HCT116 (cell line): Measurements from ENCODE around the gene PNLDC1. TPM values are rescaled to one million over a fixed set of nuclear protein-coding genes. Genes with fewer than 3 reads are reported as not detected.
"Not testable (repeated sequence)": the region's sequence is repeated elsewhere in the genome, so short reads cannot be mapped to it uniquely, and the experiment has no call there.

Experiments used
- ATAC-seq: fragments of 200-7000 bp; cut with Tn5 transposase; 2 replicates; pipeline ENCODE4 v1.9.1; 2020; ENCODE audit warnings: mild to moderate bottlenecking, moderate library complexity
- BruUV-seq: library from RNA; stranded (reverse); fragments of 400-500 nt; replicated peaks from 2 replicates; lab custom pipeline; 2021; lab: Mats Ljungman, UMichigan
- CTCF ChIA-PET: fragments of 300-600 bp; sonication (Branson Sonifier 250); formaldehyde crosslinking; loops from one replicate; lab custom pipeline; 2021; ENCODE audit warnings: antibody characterized with exemption; lab: Charles Lee
- POLR2A ChIA-PET: fragments of 300-600, 350-600 bp; sonication (Branson Sonifier 250); formaldehyde crosslinking; loops from one replicate; lab custom pipeline; 2021; ENCODE audit warnings: antibody characterized with exemption; lab: Charles Lee
- RAD21 ChIA-PET, 2 experiments: fragments of 300-600 bp; sonication (Branson Sonifier 250); formaldehyde crosslinking; loops; one replicate each; lab custom pipeline; 2023; ENCODE audit warnings: low total read pairs in 2 of 2; ENCODE audit not compliant: uncharacterized antibody in 2 of 2, unreplicated experiment in 2 of 2, low non-redundant PET in 1 of 2; lab: Charles Lee
- DNase-seq: peaks from one replicate; pipeline ENCODE4 v3.0.0-alpha.2; 2010; ENCODE audit warnings: low read depth, low spot score
- H2AFZ ChIP-seq: fragments of 200-600 bp; shearing (Covaris generic), sonication (generic); 2 replicates; pipeline ENCODE4 v1.6.1; 2017; ENCODE audit warnings: low read depth, mixed run types, mixed read lengths, antibody characterized with exemption, low read length; ENCODE audit not compliant: poor library complexity, severe bottlenecking
- H3K27ac ChIP-seq: 2 replicates; pipeline ENCODE4 v1.5.1; 2012; ENCODE audit warnings: low read depth, low read length
- H3K27me3 ChIP-seq: fragments of 200-600 bp; sonication (generic); 2 replicates; pipeline ENCODE4 v1.6.1; 2016; ENCODE audit warnings: mixed run types, low read length, mixed read lengths; ENCODE audit not compliant: insufficient read depth
- H3K36me3 ChIP-seq, 2 experiments: fragments of 200-500 bp in 1 of 2; fragments of 200-600 bp in 1 of 2; sonication (Bioruptor generic) in 1 of 2; sonication (generic) in 1 of 2; 2 replicates each; pipeline versions ENCODE4 v1.5.1 to v1.6.1; 2014 to 2016; ENCODE audit warnings: low read length in 2 of 2, inconsistent platforms in 1 of 2, mixed read lengths in 1 of 2, mixed run types in 1 of 2; ENCODE audit not compliant: insufficient read depth in 2 of 2, control insufficient read depth in 1 of 2
- H3K4me1 ChIP-seq, 2 experiments: fragments of 200-600 bp in 1 of 2; sonication (generic) in 1 of 2; 2 replicates each; pipeline versions ENCODE4 v1.5.1 to v1.6.1; 2012 to 2017; ENCODE audit warnings: low read length in 2 of 2, inconsistent platforms in 1 of 2, mild to moderate bottlenecking in 1 of 2, mixed read lengths in 1 of 2, mixed run types in 1 of 2, moderate library complexity in 1 of 2; ENCODE audit not compliant: insufficient read depth in 2 of 2, control insufficient read depth in 1 of 2
- H3K4me2 ChIP-seq: fragments of 200-600 bp; sonication (generic); 2 replicates; pipeline ENCODE4 v1.6.1; 2017; ENCODE audit warnings: mixed run types, low read length, mixed read lengths
- H3K4me3 ChIP-seq, 2 experiments: fragments of 200-600 bp in 1 of 2; sonication (generic) in 1 of 2; replicated peaks in 1 of 2; 2 replicates each; pipeline ENCODE4 v1.5.1; 2011 to 2016; ENCODE audit warnings: low read length in 2 of 2, control low read depth in 1 of 2, low read depth in 1 of 2, mild to moderate bottlenecking in 1 of 2, mixed read lengths in 1 of 2, mixed run types in 1 of 2
- H3K79me2 ChIP-seq: fragments of 200-600 bp; sonication (generic); 2 replicates; pipeline ENCODE4 v1.6.1; 2017; ENCODE audit warnings: mild to moderate bottlenecking, mixed run types, low read length, moderate library complexity, mixed read lengths; ENCODE audit not compliant: insufficient read depth
- H3K9ac ChIP-seq: fragments of 200-600 bp; sonication (generic); 2 replicates; pipeline ENCODE4 v1.6.1; 2016; ENCODE audit warnings: low read length, mixed read lengths
- H3K9me2 ChIP-seq: fragments of 200-600 bp; sonication (generic), shearing (Covaris generic); 2 replicates; pipeline ENCODE4 v1.6.1; 2017; ENCODE audit warnings: mixed run types, mild to moderate bottlenecking, moderate library complexity; ENCODE audit not compliant: insufficient read depth
- H3K9me3 ChIP-seq, 2 experiments: fragments of 200-500 bp in 1 of 2; fragments of 200-600 bp in 1 of 2; sonication (Bioruptor generic) in 1 of 2; sonication (generic) in 1 of 2; 2 replicates each; pipeline ENCODE4 v1.6.1; 2014 to 2017; ENCODE audit warnings: low read length in 2 of 2, mixed read lengths in 2 of 2, inconsistent platforms in 1 of 2, low read depth in 1 of 2, mild to moderate bottlenecking in 1 of 2, mixed run types in 1 of 2, moderate library complexity in 1 of 2; ENCODE audit not compliant: control insufficient read depth in 1 of 2, insufficient read depth in 1 of 2
- H4K20me1 ChIP-seq: fragments of 200-600 bp; sonication (generic), shearing (Covaris generic); 2 replicates; pipeline ENCODE4 v1.6.1; 2017; ENCODE audit warnings: mixed run types, mild to moderate bottlenecking, moderate library complexity; ENCODE audit not compliant: insufficient read depth
- ATF3 ChIP-seq: IDR thresholded peaks from 2 replicates; pipeline ENCODE4 v1.6.1; 2012
- EGR1 ChIP-seq: IDR thresholded peaks from 2 replicates; pipeline ENCODE4 v1.6.1; 2012; ENCODE audit warnings: low read depth
- ELF1 ChIP-seq: IDR thresholded peaks from 2 replicates; pipeline ENCODE4 v1.6.1; 2012; ENCODE audit warnings: low read depth, borderline replicate concordance
- FOSL1 ChIP-seq: IDR thresholded peaks from 2 replicates; pipeline ENCODE4 v1.6.1; 2012; ENCODE audit warnings: low read depth
- MAX ChIP-seq: IDR thresholded peaks from 2 replicates; pipeline ENCODE4 v1.6.1; 2012
- POLR2A ChIP-seq: IDR thresholded peaks from 2 replicates; pipeline ENCODE4 v1.7.0; 2011; ENCODE audit warnings: borderline replicate concordance; ENCODE audit not compliant: insufficient read depth, insufficient read length; ENCODE audit errors: extremely low read depth
- POLR2AphosphoS5 ChIP-seq: IDR thresholded peaks from 2 replicates; pipeline ENCODE4 v1.6.1; 2011; ENCODE audit warnings: mild to moderate bottlenecking, low read depth, low read length, moderate library complexity
- RAD21 ChIP-seq: IDR thresholded peaks from 2 replicates; pipeline ENCODE4 v1.6.1; 2012; ENCODE audit warnings: low read depth, mild to moderate bottlenecking
- REST ChIP-seq: IDR thresholded peaks from 2 replicates; pipeline ENCODE4 v1.6.1; 2012; ENCODE audit warnings: low read depth
- SIN3A ChIP-seq: IDR thresholded peaks from 2 replicates; pipeline ENCODE4 v1.6.1; 2012; ENCODE audit warnings: low read depth
- TCF7L2 ChIP-seq: IDR thresholded peaks from 2 replicates; pipeline ENCODE4 v1.7.0; 2011; ENCODE audit warnings: borderline replicate concordance, inconsistent platforms; ENCODE audit not compliant: insufficient read depth, insufficient read length; ENCODE audit errors: extremely low read depth
- ZBTB33 ChIP-seq: IDR thresholded peaks from 2 replicates; pipeline ENCODE4 v1.6.1; 2011; ENCODE audit warnings: mild to moderate bottlenecking, low read length, moderate library complexity; ENCODE audit not compliant: insufficient replicate concordance; ENCODE audit errors: extremely low read depth
- ZFX ChIP-seq: fragments of 450-650 bp; IDR thresholded peaks from 2 replicates; pipeline ENCODE4 v1.6.1; 2017
- ZNF274 ChIP-seq: fragments of 200-500 bp; sonication (Bioruptor generic); IDR thresholded peaks from 2 replicates; pipeline ENCODE4 v1.6.1; 2014; ENCODE audit warnings: mild to moderate bottlenecking, low read depth, low read length, inconsistent platforms
- intact Hi-C: fragments of 100-400 bp; cut with micrococcal nuclease; formaldehyde crosslinking; loops from 2 replicates; pipeline ENCODE4 v1.10.0; 2022
- total RNA-seq: library from RNA; stranded (reverse); gene quantifications from one replicate; pipeline ENCODE4 v1.2.1, GENCODE V29; 2021; ENCODE audit not compliant: unreplicated experiment

The PNLDC1 gene
- total RNA-seq, 1 experiment from 2014 or later = 0.37 TPM

- RAD21 ChIA-PET, H3K9me3 ChIP-seq, H3K27me3 ChIP-seq, CTCF ChIA-PET, H3K4me3 ChIP-seq, POLR2A ChIA-PET, H3K4me2 ChIP-seq, H2AFZ ChIP-seq, H3K36me3 ChIP-seq, ATAC-seq, H3K4me1 ChIP-seq, H3K79me2 ChIP-seq, DNase-seq, H3K9me2 ChIP-seq, H3K9ac ChIP-seq, BruUV-seq, H3K27ac ChIP-seq, H4K20me1 ChIP-seq, intact Hi-C loops: not testable (repeated sequence)
These were observed 24.6 kb downstream of the PNLDC1 start for GRCh38 chr6:159824690-159825089.

GRCh38 chr6:159826004-159826403 lies 25.9 kb downstream of the PNLDC1 start:
- no peaks in the 10 kb centered on the region for H3K9me3 ChIP-seq
- no peak overlapping the region for H3K4me3 ChIP-seq
- H3K36me3 ChIP-seq = no peaks in the 10 kb centered on the region
- H3K9me2 ChIP-seq = no peaks in the 10 kb centered on the region
- no peak overlapping the region for H3K9ac ChIP-seq
- CTCF ChIA-PET = no interaction called here
- H3K79me2 ChIP-seq = no peaks in the 10 kb centered on the region
- no peaks in the 10 kb centered on the region for H3K4me1 ChIP-seq
- intact Hi-C loops = no loop called here
- ATAC-seq (no peak), DNase-seq (no peak)
- RAD21 ChIA-PET = no interaction called here
- no peaks in the 10 kb centered on the region for H3K27me3 ChIP-seq
- H4K20me1 ChIP-seq = no peaks in the 10 kb centered on the region
- no peak overlapping the region for H3K4me2 ChIP-seq
- no peak overlapping the region for H3K27ac ChIP-seq
- TF ChIP-seq FOSL1 (no peak), MAX (no peak), TCF7L2 (no peak), ELF1 (no peak), ATF3 (no peak), SIN3A (no peak), ZFX (no peak), RAD21 (no peak), REST (no peak), ZNF274 (no peak), POLR2AphosphoS5 (no peak), POLR2A (no peak), ZBTB33 (no peak), EGR1 (no peak)
- no TSS peak for BruUV-seq
- H2AFZ ChIP-seq = no peak overlapping the region
- POLR2A ChIA-PET = no interaction called here
